ENCODE measurements around the gene SNAPC4. TPM values are rescaled to one million over a fixed set of nuclear protein-coding genes. Genes with fewer than 3 reads are reported as not detected.
"Not testable (repeated sequence)": the region's sequence is repeated elsewhere in the genome, so short reads cannot be mapped to it uniquely, and the experiment has no call there.

The SNAPC4 gene
- total RNA-seq, 1 donor from 2014 or later = 7.2 TPM

DNA sequence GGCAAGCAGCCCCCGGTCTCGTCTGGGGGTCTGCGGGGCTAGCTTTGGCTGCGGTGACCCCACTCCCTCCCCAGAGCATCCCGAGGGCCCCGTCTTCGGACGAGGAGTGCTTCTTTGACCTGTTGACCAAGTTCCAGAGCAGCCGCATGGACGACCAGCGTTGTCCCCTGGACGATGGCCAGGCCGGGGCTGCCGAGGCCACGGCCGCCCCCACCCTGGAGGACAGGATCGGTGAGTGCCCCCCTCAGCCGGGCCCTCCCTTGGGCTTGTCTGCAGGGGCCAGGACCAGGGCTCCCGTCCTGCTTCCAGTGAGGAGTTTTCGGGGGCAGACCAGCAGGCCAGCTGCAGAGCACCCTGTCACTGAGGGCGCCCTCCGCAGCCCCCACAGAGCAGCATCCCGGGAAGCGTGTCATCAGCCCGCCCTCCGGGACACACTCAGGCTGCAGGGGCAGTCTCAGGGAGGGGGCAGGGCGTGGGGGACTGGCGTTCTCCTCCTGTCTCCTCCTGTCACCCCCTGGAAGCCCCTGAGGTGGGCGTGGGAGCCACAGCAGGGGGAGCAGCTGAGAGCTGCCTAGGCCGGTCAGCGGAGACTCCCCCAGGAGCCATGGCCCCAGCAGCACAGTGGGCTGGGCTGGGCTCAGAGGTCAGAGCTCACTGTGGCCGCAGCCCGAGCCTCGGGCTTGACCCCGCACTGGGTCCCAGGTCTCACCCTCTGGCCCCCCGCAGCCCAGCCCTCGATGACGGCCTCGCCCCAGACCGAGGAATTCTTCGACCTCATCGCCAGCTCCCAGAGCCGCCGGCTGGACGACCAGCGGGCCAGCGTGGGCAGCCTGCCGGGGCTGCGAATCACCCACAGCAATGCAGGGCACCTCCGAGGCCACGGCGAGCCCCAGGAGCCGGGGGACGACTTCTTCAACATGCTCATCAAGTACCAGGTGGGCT, 44.1 kb downstream of the SNAPC4 start:
- no peak for DNase-seq

DNA sequence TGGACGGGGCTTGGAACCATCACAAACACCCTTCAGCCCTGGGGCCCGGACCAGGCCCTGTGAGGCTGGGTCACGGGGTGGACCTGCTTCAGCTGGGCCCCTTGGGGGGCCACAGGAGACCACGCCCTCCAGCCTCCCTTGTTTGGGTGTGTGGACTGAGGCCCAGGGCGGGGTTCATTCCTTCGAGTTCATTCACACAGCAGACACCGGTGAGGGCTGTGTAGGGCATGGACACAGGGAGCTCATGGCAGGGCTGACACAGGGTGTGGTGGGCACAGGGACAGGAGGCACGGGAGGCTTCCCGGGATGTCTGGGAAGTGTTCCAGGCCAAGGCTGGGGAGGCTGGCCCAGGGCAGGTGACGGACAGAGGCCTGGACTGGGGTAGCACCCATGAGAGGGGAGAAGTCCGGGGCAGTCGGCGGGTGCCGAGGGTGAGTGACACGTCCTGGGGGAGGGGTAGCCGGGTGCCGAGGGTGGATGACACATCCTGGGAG, 45.3 kb downstream of the SNAPC4 start:
- DNase-seq = no peak

DNA sequence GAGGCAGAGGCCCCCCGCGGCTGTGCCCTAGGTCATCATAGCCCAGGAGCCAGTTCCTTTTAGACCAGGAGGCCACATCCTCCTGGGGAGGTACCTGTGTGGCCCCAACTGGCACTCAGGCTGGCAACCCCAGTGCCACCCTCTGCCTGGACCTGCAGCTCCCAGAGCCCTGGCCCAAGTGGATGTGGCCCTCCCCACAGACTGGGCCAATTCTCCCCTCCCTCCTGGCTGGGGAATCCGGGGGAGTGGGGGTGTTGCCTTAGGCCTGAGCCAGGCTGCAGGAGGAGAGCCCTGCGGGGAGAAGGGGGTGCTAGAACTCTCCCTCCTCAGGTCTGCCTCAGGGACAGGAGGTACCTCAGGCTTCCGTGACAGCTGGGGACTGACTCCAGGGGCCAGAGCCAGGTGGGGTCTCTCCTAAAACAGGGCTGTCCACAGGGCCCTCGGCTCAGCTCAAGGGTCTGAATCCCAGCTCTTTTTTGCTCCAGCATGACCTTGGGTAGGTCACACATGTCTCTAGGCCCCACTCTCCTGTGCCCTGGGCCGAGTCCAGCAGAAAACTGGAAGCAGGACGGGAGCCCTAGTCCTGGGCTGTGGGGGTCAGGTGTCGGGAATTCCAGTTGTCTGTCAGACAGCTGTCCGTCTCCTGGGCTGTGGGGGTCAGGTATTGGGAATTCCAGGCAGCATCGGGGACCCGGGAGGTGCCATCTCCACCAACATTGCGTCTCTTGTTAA, 46.0 kb downstream of the SNAPC4 start:
- DNase-seq = no peak

- DNase-seq = no peak
Observed at GRCh38 chr9:136353088-136353487, 46.9 kb downstream of the SNAPC4 start.

GRCh38 chr9:136352682-136353081, 47.3 kb downstream of the SNAPC4 start:
- DNase-seq = no peak

DNA sequence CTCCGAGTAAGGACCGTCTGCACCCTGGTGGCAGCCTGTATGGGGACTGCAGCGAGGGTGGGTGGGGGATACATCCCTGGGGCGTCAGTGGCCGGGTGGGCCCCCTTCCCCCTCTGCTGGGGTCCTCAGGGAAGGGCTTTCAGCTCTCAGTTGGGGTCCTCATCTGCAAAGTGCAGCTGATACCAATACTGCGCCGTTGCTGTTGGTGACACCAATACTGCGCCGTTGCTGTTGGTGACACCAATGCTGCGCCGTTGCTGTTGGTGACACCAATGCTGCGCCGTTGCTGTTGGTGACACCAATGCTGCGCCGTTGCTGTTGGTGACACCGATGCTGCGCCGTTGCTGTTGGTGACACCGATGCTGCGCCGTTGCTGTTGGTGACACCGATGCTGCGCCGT, 48.1 kb downstream of the SNAPC4 start:
- not testable (repeated sequence) for DNase-seq

GRCh38 chr9:136351252-136351800, 48.6 kb downstream of the SNAPC4 start:
- DNase-seq = no peak

Other genes with a start within 250 kb of the SNAPC4 start
- gene LHX3, start 195.0 kb downstream of the SNAPC4 start, total RNA-seq = not detected
- 8.1 TPM for gene QSOX2, start 154.4 kb downstream of the SNAPC4 start, total RNA-seq
- gene CCDC187, start 96.1 kb downstream of the SNAPC4 start, total RNA-seq = under 0.01 TPM
- 73.6 TPM for gene GPSM1, start 72.6 kb downstream of the SNAPC4 start, total RNA-seq
- gene DNLZ, start 36.4 kb downstream of the SNAPC4 start, total RNA-seq = 4.1 TPM
- 0.47 TPM for gene CARD9, start 26.5 kb downstream of the SNAPC4 start, total RNA-seq
- gene ENTR1, start 10.4 kb upstream of the SNAPC4 start, total RNA-seq = 20.1 TPM
- 23.6 TPM for gene PMPCA, start 10.5 kb upstream of the SNAPC4 start, total RNA-seq
- gene INPP5E, start 39.7 kb upstream of the SNAPC4 start, total RNA-seq = 11.5 TPM
- gene SEC16A, start 82.9 kb upstream of the SNAPC4 start, total RNA-seq = 10.6 TPM
- gene NOTCH1, start 145.9 kb upstream of the SNAPC4 start, total RNA-seq = 22.9 TPM